GM18505 (cell line): Measurements from ENCODE around the gene HTD2.

Experiments
- ATAC-seq: cut with Tn5 transposase; IDR thresholded peaks from one replicate; pipeline ENCODE4 v1.9.1; 2021; ENCODE audit not compliant: unreplicated experiment
- POLR2A ChIP-seq: IDR thresholded peaks from 4 replicates; pipeline ENCODE4 v1.6.1; 2011; ENCODE audit warnings: borderline replicate concordance; ENCODE audit not compliant: insufficient read depth, insufficient read length; ENCODE audit errors: extremely low read depth

The HTD2 gene

GRCh38 chr3:58308728-58309127, 2.4 kb downstream of the HTD2 start:
- no peak for TF ChIP-seq POLR2A
- no peak for ATAC-seq

GRCh38 chr3:58317811-58318210, 11.5 kb downstream of the HTD2 start:
- no peak for ATAC-seq
- no peak for TF ChIP-seq POLR2A

GRCh38 chr3:58321791-58322190, 15.5 kb downstream of the HTD2 start:
- TF ChIP-seq POLR2A = no peak
- no peak for ATAC-seq

- no peak for TF ChIP-seq POLR2A
- no peak for ATAC-seq
Observed at GRCh38 chr3:58322793-58323192, 16.5 kb downstream of the HTD2 start.

GRCh38 chr3:58323529-58324390, 17.4 kb downstream of the HTD2 start:
- no peak for TF ChIP-seq POLR2A
- ATAC-seq = no peak

- no peak for ATAC-seq
- TF ChIP-seq POLR2A = no peak
Observed at GRCh38 chr3:58324391-58325390, 18.4 kb downstream of the HTD2 start.

- ATAC-seq = no peak
- no peak for TF ChIP-seq POLR2A
Observed at GRCh38 chr3:58325525-58325992, 19.2 kb downstream of the HTD2 start.

GRCh38 chr3:58326267-58326900, 20.1 kb downstream of the HTD2 start:
- no peak for TF ChIP-seq POLR2A
- ATAC-seq = no peak

GRCh38 chr3:58329150-58329921, 23.0 kb downstream of the HTD2 start:
- TF ChIP-seq POLR2A = no peak
- no peak for ATAC-seq

- TF ChIP-seq POLR2A = no peak
- ATAC-seq = no peak
Observed at GRCh38 chr3:58329922-58330413, 23.6 kb downstream of the HTD2 start.

GRCh38 chr3:58331593-58332152, 25.4 kb downstream of the HTD2 start:
- TF ChIP-seq POLR2A = no peak

More at GRCh38 chr3:58331593-58332152, 25.4 kb downstream of the HTD2 start:
- ATAC-seq = no peak
